ENCODE data around the gene ITGBL1.

DNA sequence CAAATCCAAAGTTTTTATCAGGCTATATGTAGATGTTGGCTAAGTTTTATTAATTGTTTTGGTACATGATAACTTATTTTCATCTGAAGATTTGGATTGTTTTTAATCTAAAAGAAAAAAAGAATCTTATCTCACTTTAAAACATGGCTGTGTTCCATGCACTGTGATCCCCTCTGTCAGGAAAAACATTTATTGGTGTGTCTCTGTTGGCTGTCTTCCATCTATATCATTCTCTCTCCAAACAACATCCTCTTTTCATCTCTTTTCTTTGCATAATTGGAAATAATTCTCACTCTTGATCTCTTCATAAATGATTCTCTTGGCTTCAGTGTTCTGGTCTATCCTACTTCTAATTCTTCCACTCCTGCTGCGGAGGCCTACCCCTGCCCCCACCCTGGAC, 40.4 kb upstream of the ITGBL1 start:
- TF ChIP-seq ZNF175 (tag by site-specific recombination; IDR thresholded peaks at IDR 0.05) (no peak), ZNF274 (IDR thresholded peaks at IDR 0.05; ENCODE audit: low read length) (no peak), ZNF274 (tag by site-specific recombination; IDR thresholded peaks at IDR 0.05; ENCODE audit: borderline replicate concordance) (no peak), ZEB2 (tag by site-specific recombination; IDR thresholded peaks at IDR 0.05) (no peak), ZNF10 (tag by site-specific recombination; IDR thresholded peaks at IDR 0.05) (no peak), ZNF335 (tag by site-specific recombination; conservative IDR thresholded peaks at IDR 0.05) (no peak), ZNF138 (tag by site-specific recombination; IDR thresholded peaks at IDR 0.05; ENCODE audit: borderline replicate concordance) (no peak), TRIM28 (IDR thresholded peaks at IDR 0.05; ENCODE audit: borderline replicate concordance, low read length) (no peak), ZNF24 (tag by site-specific recombination; IDR thresholded peaks at IDR 0.05) (no peak), ZNF133 (tag by site-specific recombination; IDR thresholded peaks at IDR 0.05) (no peak), ZNF664 (tag by site-specific recombination; IDR thresholded peaks at IDR 0.05) (no peak)
- TF ChIP-seq, protein P1, sequence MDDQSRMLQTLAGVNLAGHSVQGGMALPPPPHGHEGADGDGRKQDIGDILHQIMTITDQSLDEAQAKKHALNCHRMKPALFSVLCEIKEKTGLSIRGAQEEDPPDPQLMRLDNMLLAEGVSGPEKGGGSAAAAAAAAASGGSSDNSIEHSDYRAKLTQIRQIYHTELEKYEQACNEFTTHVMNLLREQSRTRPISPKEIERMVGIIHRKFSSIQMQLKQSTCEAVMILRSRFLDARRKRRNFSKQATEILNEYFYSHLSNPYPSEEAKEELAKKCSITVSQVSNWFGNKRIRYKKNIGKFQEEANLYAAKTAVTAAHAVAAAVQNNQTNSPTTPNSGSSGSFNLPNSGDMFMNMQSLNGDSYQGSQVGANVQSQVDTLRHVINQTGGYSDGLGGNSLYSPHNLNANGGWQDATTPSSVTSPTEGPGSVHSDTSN (CRISPR knock-in tag; IDR thresholded peaks at IDR 0.05) = no peak
- TF ChIP-seq, protein P2, sequence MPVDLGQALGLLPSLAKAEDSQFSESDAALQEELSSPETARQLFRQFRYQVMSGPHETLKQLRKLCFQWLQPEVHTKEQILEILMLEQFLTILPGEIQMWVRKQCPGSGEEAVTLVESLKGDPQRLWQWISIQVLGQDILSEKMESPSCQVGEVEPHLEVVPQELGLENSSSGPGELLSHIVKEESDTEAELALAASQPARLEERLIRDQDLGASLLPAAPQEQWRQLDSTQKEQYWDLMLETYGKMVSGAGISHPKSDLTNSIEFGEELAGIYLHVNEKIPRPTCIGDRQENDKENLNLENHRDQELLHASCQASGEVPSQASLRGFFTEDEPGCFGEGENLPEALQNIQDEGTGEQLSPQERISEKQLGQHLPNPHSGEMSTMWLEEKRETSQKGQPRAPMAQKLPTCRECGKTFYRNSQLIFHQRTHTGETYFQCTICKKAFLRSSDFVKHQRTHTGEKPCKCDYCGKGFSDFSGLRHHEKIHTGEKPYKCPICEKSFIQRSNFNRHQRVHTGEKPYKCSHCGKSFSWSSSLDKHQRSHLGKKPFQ (tag by site-specific recombination; IDR thresholded peaks at IDR 0.05) = no peak
- TF ChIP-seq, protein P3, sequence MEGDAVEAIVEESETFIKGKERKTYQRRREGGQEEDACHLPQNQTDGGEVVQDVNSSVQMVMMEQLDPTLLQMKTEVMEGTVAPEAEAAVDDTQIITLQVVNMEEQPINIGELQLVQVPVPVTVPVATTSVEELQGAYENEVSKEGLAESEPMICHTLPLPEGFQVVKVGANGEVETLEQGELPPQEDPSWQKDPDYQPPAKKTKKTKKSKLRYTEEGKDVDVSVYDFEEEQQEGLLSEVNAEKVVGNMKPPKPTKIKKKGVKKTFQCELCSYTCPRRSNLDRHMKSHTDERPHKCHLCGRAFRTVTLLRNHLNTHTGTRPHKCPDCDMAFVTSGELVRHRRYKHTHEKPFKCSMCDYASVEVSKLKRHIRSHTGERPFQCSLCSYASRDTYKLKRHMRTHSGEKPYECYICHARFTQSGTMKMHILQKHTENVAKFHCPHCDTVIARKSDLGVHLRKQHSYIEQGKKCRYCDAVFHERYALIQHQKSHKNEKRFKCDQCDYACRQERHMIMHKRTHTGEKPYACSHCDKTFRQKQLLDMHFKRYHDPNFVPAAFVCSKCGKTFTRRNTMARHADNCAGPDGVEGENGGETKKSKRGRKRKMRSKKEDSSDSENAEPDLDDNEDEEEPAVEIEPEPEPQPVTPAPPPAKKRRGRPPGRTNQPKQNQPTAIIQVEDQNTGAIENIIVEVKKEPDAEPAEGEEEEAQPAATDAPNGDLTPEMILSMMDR (tag by site-specific recombination; IDR thresholded peaks at IDR 0.05) = no peak

All from HEK293 (cell line).